Measurements from ENCODE around the gene RHOBTB3. TPM values are rescaled to one million over a fixed set of nuclear protein-coding genes. Genes with fewer than 3 reads are reported as not detected.
A peak's percentile ranks its signal among the peaks of the same experiment; 100 is the strongest.

RHOBTB3 gene
- total and polyA plus RNA-seq, 5 donors = 32.7 to 115 (median 102) TPM

- Histone ChIP-seq H3K27me3 (ENCODE audit: control insufficient read depth, insufficient read depth) (no peaks in the 10 kb centered on the region), H3K4me3 (ENCODE audit: low read length) (no peak overlapping the region), H3K9me3 (ENCODE audit: control insufficient read depth, low read length) (no peaks in the 10 kb centered on the region), H3K4me1 (ENCODE audit: control insufficient read depth, insufficient read depth, low read length) (peaks cover 10% of the 10 kb centered on the region), H3K27ac (ENCODE audit: low read length) (no peak overlapping the region)
- DNase-seq (no peak), ATAC-seq (no peak)
- 93% methylated on average over 8 of the region's 8 CpGs for WGBS
- intact Hi-C loops (cut with DNase I) = no loop called here
Measured at GRCh38 chr5:95816341-95816740, 85.2 kb downstream of the RHOBTB3 start.

GRCh38 chr5:95816776-95817175, 85.6 kb downstream of the RHOBTB3 start:
- intact Hi-C loops (cut with DNase I) = no loop called here
- H3K4me1 ChIP-seq (ENCODE audit: control insufficient read depth, insufficient read depth, low read length) = peaks cover 10% of the 10 kb centered on the region
- DNase-seq (no peak), ATAC-seq (no peak)
- H3K27ac ChIP-seq (ENCODE audit: low read length) = no peak overlapping the region
- H3K9me3 ChIP-seq (ENCODE audit: control insufficient read depth, low read length) = no peaks in the 10 kb centered on the region
- WGBS = 72% methylated on average over 4 of the region's 4 CpGs
- H3K4me3 ChIP-seq (ENCODE audit: low read length) = no peak overlapping the region
- H3K27me3 ChIP-seq (ENCODE audit: control insufficient read depth, insufficient read depth) = no peaks in the 10 kb centered on the region

- H3K9me3 ChIP-seq (ENCODE audit: control insufficient read depth, low read length) = no peaks in the 10 kb centered on the region
- DNase-seq (no peak), ATAC-seq (no peak)
- H3K27me3 ChIP-seq (ENCODE audit: control insufficient read depth, insufficient read depth) = no peaks in the 10 kb centered on the region
- intact Hi-C loops (cut with DNase I) = no loop called here
- H3K27ac ChIP-seq (ENCODE audit: low read length) = no peak overlapping the region
- H3K4me3 ChIP-seq (ENCODE audit: low read length) = peak overlapping the region; percentile 13
- 54% methylated on average over 12 of the region's 12 CpGs for WGBS
- H3K4me1 ChIP-seq (ENCODE audit: control insufficient read depth, insufficient read depth, low read length) = peaks cover 10% of the 10 kb centered on the region
Measured at GRCh38 chr5:95817430-95817829, 86.3 kb downstream of the RHOBTB3 start.

GRCh38 chr5:95818181-95819147, 87.3 kb downstream of the RHOBTB3 start:
- ATAC-seq = peak in 1 of 2 donors; percentile 6
- no peaks in the 10 kb centered on the region for H3K9me3 ChIP-seq (ENCODE audit: control insufficient read depth, low read length)
- peak overlapping the region; percentile 72 for H3K27ac ChIP-seq (ENCODE audit: low read length)
- peak overlapping the region; percentile 16 for H3K4me3 ChIP-seq (ENCODE audit: low read length)
- DNase-seq = no peak
- 58% methylated on average over 14 of the region's 14 CpGs for WGBS
- peaks cover 12% of the 10 kb centered on the region for H3K4me1 ChIP-seq (ENCODE audit: control insufficient read depth, insufficient read depth, low read length)
- no peaks in the 10 kb centered on the region for H3K27me3 ChIP-seq (ENCODE audit: control insufficient read depth, insufficient read depth)
- intact Hi-C loops (cut with DNase I) = no loop called here

- Histone ChIP-seq H3K27me3 (ENCODE audit: control insufficient read depth, insufficient read depth) (no peaks in the 10 kb centered on the region), H3K27ac (ENCODE audit: low read length) (peak overlapping the region; percentile 95), H3K4me1 (ENCODE audit: control insufficient read depth, insufficient read depth, low read length) (peaks cover 16% of the 10 kb centered on the region), H3K9me3 (ENCODE audit: control insufficient read depth, low read length) (no peaks in the 10 kb centered on the region), H3K4me3 (ENCODE audit: low read length) (peak overlapping the region; percentile 93)
- whole genome bisulfite sequencing = 44% methylated on average over 9 of the region's 9 CpGs
- DNase-seq (no peak), ATAC-seq (peak in 1 of 2 donors; percentile 3)
- intact Hi-C loops (cut with DNase I) = no loop called here
Measured at GRCh38 chr5:95821110-95822021, 90.2 kb downstream of the RHOBTB3 start.

GRCh38 chr5:95822043-95822541, 91.0 kb downstream of the RHOBTB3 start:
- Histone ChIP-seq H3K4me3 (ENCODE audit: low read length) (peak overlapping the region; percentile 93), H3K9me3 (ENCODE audit: control insufficient read depth, low read length) (no peaks in the 10 kb centered on the region), H3K27ac (ENCODE audit: low read length) (peak overlapping the region; percentile 95), H3K27me3 (ENCODE audit: control insufficient read depth, insufficient read depth) (no peaks in the 10 kb centered on the region), H3K4me1 (ENCODE audit: control insufficient read depth, insufficient read depth, low read length) (peaks cover 16% of the 10 kb centered on the region)
- ATAC-seq = peak; percentile 69 to 75
- under 1% methylated on average over 19 of the region's 19 CpGs for WGBS
- DNase-seq = peak; percentile 68 to 84 (median 84)
- intact Hi-C loops (cut with DNase I) = no loop called here

GRCh38 chr5:95822542-95823181, 91.5 kb downstream of the RHOBTB3 start, which contains the start of gene GLRX:
TSS of gene GLRX (minus strand) at chr5:95822726. CDS start at chr5:95822662, 64 bp downstream.
- Histone ChIP-seq H3K27me3 (ENCODE audit: control insufficient read depth, insufficient read depth) (no peaks in the 10 kb centered on the region), H3K27ac (ENCODE audit: low read length) (peak within 1 kb of the TSS; percentile 99), H3K9me3 (ENCODE audit: control insufficient read depth, low read length) (no peaks in the 10 kb centered on the region), H3K4me1 (ENCODE audit: control insufficient read depth, insufficient read depth, low read length) (peaks cover 14% of the 10 kb centered on the region), H3K4me3 (ENCODE audit: low read length) (peak within 1 kb of the TSS; percentile 93)
- intact Hi-C loops (cut with DNase I) = no loop called here
- DNase-seq (peak; percentile 75 to 88 (median 80)), ATAC-seq (peak; percentile 82 to 84)
- WGBS = under 1% methylated on average over 8 of the region's 8 CpGs

GRCh38 chr5:95823218-95823737, 92.1 kb downstream of the RHOBTB3 start:
- intact Hi-C loops (cut with DNase I) = no loop called here
- Histone ChIP-seq H3K4me1 (ENCODE audit: control insufficient read depth, insufficient read depth, low read length) (peaks cover 12% of the 10 kb centered on the region), H3K4me3 (ENCODE audit: low read length) (peak overlapping the region; percentile 93), H3K27me3 (ENCODE audit: control insufficient read depth, insufficient read depth) (no peaks in the 10 kb centered on the region), H3K27ac (ENCODE audit: low read length) (peak overlapping the region; percentile 99), H3K9me3 (ENCODE audit: control insufficient read depth, low read length) (no peaks in the 10 kb centered on the region)
- no peak for ATAC-seq
- 42% methylated on average over 7 of the region's 7 CpGs for WGBS
- no peak for DNase-seq

GRCh38 chr5:95823738-95824609, 92.8 kb downstream of the RHOBTB3 start:
- DNase-seq (peak; percentile 73 to 84 (median 82)), ATAC-seq (peak; percentile 67 to 69)
- Histone ChIP-seq H3K27ac (ENCODE audit: low read length) (peak overlapping the region; percentile 99), H3K4me1 (ENCODE audit: control insufficient read depth, insufficient read depth, low read length) (peaks cover 8% of the 10 kb centered on the region), H3K4me3 (ENCODE audit: low read length) (peak overlapping the region; percentile 12), H3K9me3 (ENCODE audit: control insufficient read depth, low read length) (no peaks in the 10 kb centered on the region), H3K27me3 (ENCODE audit: control insufficient read depth, insufficient read depth) (no peaks in the 10 kb centered on the region)
- WGBS = 21% methylated on average over 12 of the region's 12 CpGs
- intact Hi-C loops (cut with DNase I) = no loop called here
